ENCODE results near the gene EHD1. TPM values are rescaled to one million over a fixed set of nuclear protein-coding genes. Genes with fewer than 3 reads are reported as not detected.

EHD1 gene
- polyA plus RNA-seq, 3 donors = 44.6 to 63.5 (median 49.4) TPM

DNA sequence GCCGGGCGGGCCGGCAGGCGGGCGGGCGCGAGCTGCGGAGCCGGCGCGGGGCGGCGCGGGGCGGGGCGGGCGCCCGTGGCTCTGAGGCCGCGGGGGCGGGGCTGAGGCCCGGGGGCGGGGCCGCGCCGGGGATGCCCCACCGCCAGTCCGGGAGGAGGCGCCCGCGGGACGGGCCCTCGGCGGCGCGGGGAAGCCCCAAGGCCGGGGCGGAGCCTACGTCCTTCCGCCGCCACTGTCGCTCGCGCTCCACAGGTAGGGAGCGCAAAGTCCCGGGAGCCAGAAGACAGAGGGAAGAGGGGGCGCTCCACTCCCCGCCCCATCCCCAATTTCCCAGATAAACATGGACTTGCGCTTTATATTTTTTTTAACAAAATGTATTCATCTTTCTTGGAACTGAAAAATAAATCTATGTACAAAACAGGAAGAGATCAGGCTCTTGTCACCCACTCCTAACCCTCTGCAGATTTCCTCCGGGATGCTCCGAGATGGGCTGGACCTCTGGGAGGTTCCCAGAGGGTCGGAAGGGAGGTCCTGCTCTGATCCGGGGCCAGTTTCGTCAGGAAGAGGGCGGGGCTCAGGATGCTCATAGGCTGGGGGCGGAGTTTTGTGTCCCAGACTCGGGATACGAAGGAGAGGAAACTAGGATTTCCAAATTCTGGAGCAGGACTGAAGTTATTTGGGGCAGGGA is 75.1 kb downstream of the EHD1 start, which contains the start of gene MAP4K2:
TSS of gene MAP4K2 (minus strand) at position 57 of the 688 bp plus-strand sequence. CDS start 65 bp downstream, outside the sequence.
- DNase-seq (ENCODE audit: low read depth in 3 of 3, low spot score in 2 of 3) = peak; percentile 57 to 80 (median 64)

DNA sequence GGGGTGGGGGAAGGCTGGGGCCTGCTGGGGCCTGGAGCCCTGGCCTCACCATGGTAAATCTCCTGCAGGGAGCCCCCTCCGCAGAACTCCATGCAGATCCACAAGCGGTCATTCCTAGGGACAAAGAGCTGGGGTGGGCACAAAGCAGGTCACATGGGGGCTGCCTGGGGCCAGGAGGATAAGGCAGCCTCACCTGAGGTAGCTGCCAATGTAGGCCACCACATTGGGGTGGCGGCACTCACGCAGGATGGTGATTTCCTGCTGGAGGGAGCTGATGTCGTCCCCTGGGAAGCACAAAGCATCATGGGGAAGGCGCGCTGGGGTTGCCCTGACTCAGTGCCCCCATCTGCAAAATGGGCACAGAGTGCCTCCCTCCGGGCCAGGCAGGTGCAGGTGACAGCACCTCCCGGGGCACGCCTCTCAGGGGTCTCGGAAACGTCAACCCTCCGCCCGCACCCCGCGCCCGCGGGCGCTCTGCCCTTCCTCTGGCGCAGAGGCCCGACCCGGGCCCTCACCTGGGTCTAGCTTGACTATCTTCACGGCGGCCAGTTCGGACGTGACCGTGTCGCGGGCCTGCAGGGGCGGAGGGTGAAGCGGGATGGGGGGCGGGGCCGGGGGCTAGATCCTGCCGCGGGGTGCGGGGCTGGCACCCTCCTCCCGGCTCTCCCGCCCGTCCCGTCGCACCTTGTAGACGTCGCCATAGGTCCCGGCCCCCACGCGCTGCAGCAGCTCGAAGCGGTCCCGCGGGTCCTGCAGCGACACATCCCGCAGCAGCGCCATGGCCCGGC is 75.9 kb downstream of the EHD1 start:
- no peak for DNase-seq (ENCODE audit: low read depth in 3 of 3, low spot score in 2 of 3)

Other genes with a start within 250 kb of the EHD1 start
- gene NRXN2, start 155.4 kb downstream of the EHD1 start, polyA plus RNA-seq (ENCODE audit: insufficient read length in 3 of 3) = 10 to 100 TPM; 11.7 to 12.1 (median 12.0) TPM
- 1 to 10 TPM; 3.1 to 4.2 (median 3.8) TPM for gene RASGRP2, start 134.5 kb downstream of the EHD1 start, polyA plus RNA-seq (ENCODE audit: insufficient read length in 3 of 3)
- gene PYGM, start 118.6 kb downstream of the EHD1 start, polyA plus RNA-seq (ENCODE audit: insufficient read length in 3 of 3) = 1 to 10 TPM; 1.1 to 2.6 (median 2.4) TPM
- 100 to 1,000 TPM; 308 to 338 (median 314) TPM for gene SF1, start 100.1 kb downstream of the EHD1 start, polyA plus RNA-seq (ENCODE audit: insufficient read length in 3 of 3)
- 10 to 100 TPM; 17.0 to 18.5 (median 18.5) TPM for gene MAP4K2, start 75.4 kb downstream of the EHD1 start, polyA plus RNA-seq (ENCODE audit: insufficient read length in 3 of 3)
- 10 to 100 TPM; 30.0 to 33.6 (median 30.7) TPM for gene MEN1, start 68.1 kb downstream of the EHD1 start, polyA plus RNA-seq (ENCODE audit: insufficient read length in 3 of 3)
- gene CDC42BPG, start 34.0 kb downstream of the EHD1 start, polyA plus RNA-seq (ENCODE audit: insufficient read length in 3 of 3) = 1 to 10 TPM; 4.3 to 5.1 (median 4.3) TPM
- gene ATG2A, start 38.6 kb upstream of the EHD1 start, polyA plus RNA-seq (ENCODE audit: insufficient read length in 3 of 3) = 10 to 100 TPM; 12.8 to 14.0 (median 13.2) TPM
- 10 to 100 TPM; 14.3 to 16.3 (median 16.0) TPM for gene PPP2R5B, start 46.1 kb upstream of the EHD1 start, polyA plus RNA-seq (ENCODE audit: insufficient read length in 3 of 3)
- gene GPHA2, start 57.3 kb upstream of the EHD1 start, polyA plus RNA-seq (ENCODE audit: insufficient read length in 3 of 3) = 1 to 10 TPM; 1.5 to 1.7 (median 1.6) TPM
- gene MAJIN, start 93.5 kb upstream of the EHD1 start, polyA plus RNA-seq (ENCODE audit: insufficient read length in 3 of 3) = 1 to 10 TPM in 1 of 3 donors, under 1 TPM in 2; 0.57 to 1.2 (median 0.67) TPM
- 1 to 10 TPM; 2.7 to 3.1 (median 3.0) TPM for gene BATF2, start 118.3 kb upstream of the EHD1 start, polyA plus RNA-seq (ENCODE audit: insufficient read length in 3 of 3)
- 10 to 100 TPM; 51.5 to 64.4 (median 54.5) TPM for gene ARL2, start 135.5 kb upstream of the EHD1 start, polyA plus RNA-seq (ENCODE audit: insufficient read length in 3 of 3)
- gene SNX15, start 148.8 kb upstream of the EHD1 start, polyA plus RNA-seq (ENCODE audit: insufficient read length in 3 of 3) = 10 to 100 TPM; 22.9 to 29.1 (median 26.9) TPM
- 10 to 100 TPM in 2 of 3 donors, 1 to 10 TPM in 1; 9.9 to 12.8 (median 10.6) TPM for gene SAC3D1, start 162.6 kb upstream of the EHD1 start, polyA plus RNA-seq (ENCODE audit: insufficient read length in 3 of 3)
- gene NAALADL1, start 179.9 kb upstream of the EHD1 start, polyA plus RNA-seq (ENCODE audit: insufficient read length in 3 of 3) = 10 to 100 TPM; 10.7 to 13.0 (median 12.9) TPM
- gene CDCA5, start 205.4 kb upstream of the EHD1 start, polyA plus RNA-seq (ENCODE audit: insufficient read length in 3 of 3) = 10 to 100 TPM; 17.8 to 18.4 (median 18.0) TPM
- 10 to 100 TPM; 25.2 to 28.2 (median 27.3) TPM for gene ZFPL1, start 205.6 kb upstream of the EHD1 start, polyA plus RNA-seq (ENCODE audit: insufficient read length in 3 of 3)
- 100 to 1,000 TPM in 2 of 3 donors, 10 to 100 TPM in 1; 96.9 to 104 (median 101) TPM for gene VPS51, start 217.6 kb upstream of the EHD1 start, polyA plus RNA-seq (ENCODE audit: insufficient read length in 3 of 3)
- gene TM7SF2, start 233.3 kb upstream of the EHD1 start, polyA plus RNA-seq (ENCODE audit: insufficient read length in 3 of 3) = 10 to 100 TPM; 68.6 to 89.4 (median 70.8) TPM
- 1 to 10 TPM; 4.6 to 6.0 (median 5.0) TPM for gene ZNHIT2, start 239.1 kb upstream of the EHD1 start, polyA plus RNA-seq (ENCODE audit: insufficient read length in 3 of 3)
- gene FAU, start 243.5 kb upstream of the EHD1 start, polyA plus RNA-seq (ENCODE audit: insufficient read length in 3 of 3) = 100 to 1,000 TPM; 585 to 654 (median 621) TPM
- 10 to 100 TPM; 58.6 to 62.2 (median 59.5) TPM for gene MRPL49, start 243.7 kb upstream of the EHD1 start, polyA plus RNA-seq (ENCODE audit: insufficient read length in 3 of 3)